IPS-20b (cell line): ENCODE measurements around the gene NDE1.
"Not testable (repeated sequence)": the region's sequence is repeated elsewhere in the genome, so short reads cannot be mapped to it uniquely, and the experiment has no call there.

Experiments
- H3K27ac ChIP-seq: one replicate; pipeline ENCODE4 v1.5.1; 2013; ENCODE audit warnings: low read length
- H3K27me3 ChIP-seq: 2 replicates; pipeline ENCODE4 v1.6.1; 2013; ENCODE audit warnings: mild to moderate bottlenecking, low read length, inconsistent platforms; ENCODE audit not compliant: insufficient read depth
- H3K36me3 ChIP-seq: 2 replicates; pipeline ENCODE4 v1.6.1; 2013; ENCODE audit warnings: low read depth, mild to moderate bottlenecking, inconsistent platforms, low read length, moderate library complexity; ENCODE audit not compliant: insufficient read depth
- H3K4me1 ChIP-seq: 2 replicates; pipeline ENCODE4 v1.6.1; 2013; ENCODE audit warnings: mild to moderate bottlenecking, control low read depth, inconsistent platforms, low read length, moderate library complexity; ENCODE audit not compliant: insufficient read depth
- H3K4me3 ChIP-seq: 2 replicates; pipeline ENCODE4 v1.5.1; 2013; ENCODE audit warnings: mild to moderate bottlenecking, low read length, inconsistent platforms
- H3K9ac ChIP-seq: 2 replicates; pipeline ENCODE4 v1.6.1; 2013; ENCODE audit warnings: low read depth, mild to moderate bottlenecking, inconsistent platforms, low read length, moderate library complexity
- H3K9me3 ChIP-seq: 2 replicates; pipeline ENCODE4 v1.6.1; 2013; ENCODE audit warnings: mild to moderate bottlenecking, low read depth, low read length, inconsistent platforms; ENCODE audit not compliant: insufficient read depth

Gene NDE1

DNA sequence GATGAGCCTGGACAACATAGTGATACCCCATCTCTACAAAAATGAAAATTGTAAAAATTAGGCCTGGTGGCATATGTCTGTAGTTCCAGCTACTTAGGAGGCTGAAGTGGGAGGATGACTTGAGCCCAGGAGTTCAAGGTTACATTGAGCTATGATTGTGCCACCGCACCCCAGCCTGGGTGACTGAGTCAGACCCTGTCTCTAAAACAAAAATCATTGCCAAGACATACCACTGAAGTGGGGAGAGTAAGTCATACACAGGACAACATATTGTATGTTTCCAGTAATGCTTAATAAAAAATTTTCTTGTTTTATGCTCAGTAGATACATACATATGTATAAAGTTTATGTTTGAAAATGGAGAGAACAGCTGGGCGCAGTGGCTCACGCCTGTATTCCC is 39.2 kb downstream of the NDE1 start:
- H3K27ac ChIP-seq, result no peak overlapping the region
- no peaks in the 10 kb centered on the region for H3K9me3 ChIP-seq
- H3K4me1 ChIP-seq, result no peaks in the 10 kb centered on the region
- no peaks in the 10 kb centered on the region for H3K27me3 ChIP-seq
- no peak overlapping the region for H3K4me3 ChIP-seq
- H3K36me3 ChIP-seq, result peaks cover 56% of the 10 kb centered on the region
- H3K9ac ChIP-seq, result no peak overlapping the region

DNA sequence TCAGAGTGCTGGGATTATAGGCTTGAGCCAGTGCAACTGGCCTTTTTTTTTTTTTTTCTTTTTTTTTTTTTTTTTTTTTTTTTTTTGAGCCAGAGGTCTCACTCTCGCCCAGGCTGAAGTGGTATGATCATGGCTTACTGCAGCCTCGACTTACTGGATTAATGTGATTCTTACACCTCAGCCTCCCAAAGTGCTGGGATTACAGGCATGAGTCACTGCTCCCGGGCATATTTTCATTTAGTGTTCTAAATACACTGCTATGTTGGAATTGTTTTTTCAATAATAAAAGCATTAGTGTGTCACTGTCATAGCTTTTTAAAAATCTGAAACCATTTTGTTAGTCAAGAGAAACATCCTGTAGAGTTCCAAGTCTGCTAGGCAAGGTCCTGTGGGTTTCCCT is 40.3 kb downstream of the NDE1 start:
- peaks cover 66% of the 10 kb centered on the region for H3K36me3 ChIP-seq
- H3K4me3 ChIP-seq, result no peak overlapping the region
- no peaks in the 10 kb centered on the region for H3K9me3 ChIP-seq
- no peaks in the 10 kb centered on the region for H3K27me3 ChIP-seq
- no peak overlapping the region for H3K27ac ChIP-seq
- no peaks in the 10 kb centered on the region for H3K4me1 ChIP-seq
- no peak overlapping the region for H3K9ac ChIP-seq

DNA sequence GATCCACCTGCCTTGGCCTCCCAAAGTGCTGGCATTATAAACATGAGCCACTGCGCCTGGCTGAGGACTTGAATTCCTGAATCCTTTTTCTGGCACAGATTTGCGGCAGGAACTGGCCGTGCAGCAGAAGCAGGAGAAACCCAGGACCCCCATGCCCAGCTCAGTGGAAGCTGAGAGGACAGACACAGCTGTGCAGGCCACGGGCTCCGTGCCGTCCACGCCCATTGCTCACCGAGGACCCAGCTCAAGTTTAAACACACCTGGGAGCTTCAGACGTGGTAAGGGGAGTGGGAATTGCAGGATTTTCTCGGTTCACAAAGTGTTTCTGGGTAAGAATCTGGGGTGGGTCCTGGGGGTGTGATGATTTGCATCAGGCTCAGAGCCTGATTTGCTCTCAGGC is 41.0 kb downstream of the NDE1 start:
- Histone ChIP-seq H3K9me3 (no peaks in the 10 kb centered on the region), H3K9ac (no peak overlapping the region; the same call in 1 of the 2 replicates), H3K4me3 (no peak overlapping the region), H3K27ac (no peak overlapping the region), H3K27me3 (no peaks in the 10 kb centered on the region), H3K4me1 (no peaks in the 10 kb centered on the region), H3K36me3 (peaks cover 68% of the 10 kb centered on the region)

GRCh38 chr16:15692508-15692907 is 42.5 kb downstream of the NDE1 start:
- H3K9me3 ChIP-seq, H3K27me3 ChIP-seq, H3K4me1 ChIP-seq, H3K27ac ChIP-seq, H3K4me3 ChIP-seq, H3K9ac ChIP-seq: not testable (repeated sequence)
- H3K36me3 ChIP-seq, result peaks cover 72% of the 10 kb centered on the region

DNA sequence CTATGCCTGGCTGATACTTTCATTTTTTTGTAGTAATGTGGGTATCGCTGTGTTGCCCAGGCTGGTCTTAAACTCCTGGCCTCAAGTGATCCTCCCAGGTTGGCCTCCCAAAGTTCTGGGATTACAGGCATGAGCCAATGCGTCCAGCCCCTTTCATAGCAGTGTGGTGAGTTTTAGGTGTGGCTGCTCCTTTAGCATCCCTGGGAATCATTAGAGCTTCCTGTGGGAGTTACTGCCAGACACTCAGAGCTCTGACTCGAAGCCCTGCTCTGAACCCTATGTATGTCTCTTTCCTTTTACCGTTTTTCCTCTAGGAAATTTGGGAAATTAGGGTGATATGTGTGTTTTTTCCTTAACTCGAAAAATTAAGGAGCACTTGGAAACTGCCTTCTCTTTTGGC is 44.5 kb downstream of the NDE1 start:
- Histone ChIP-seq H3K4me1 (no peaks in the 10 kb centered on the region), H3K4me3 (no peak overlapping the region), H3K27me3 (no peaks in the 10 kb centered on the region), H3K36me3 (peaks cover 69% of the 10 kb centered on the region), H3K9ac (no peak overlapping the region), H3K9me3 (no peaks in the 10 kb centered on the region), H3K27ac (no peak overlapping the region)

GRCh38 chr16:15699819-15700218 is 49.8 kb downstream of the NDE1 start:
- Histone ChIP-seq H3K27me3 (no peaks in the 10 kb centered on the region), H3K27ac (no peak overlapping the region), H3K9me3 (no peaks in the 10 kb centered on the region), H3K36me3 (peaks cover 61% of the 10 kb centered on the region), H3K4me1 (no peaks in the 10 kb centered on the region), H3K9ac (no peak overlapping the region), H3K4me3 (no peak overlapping the region)

DNA sequence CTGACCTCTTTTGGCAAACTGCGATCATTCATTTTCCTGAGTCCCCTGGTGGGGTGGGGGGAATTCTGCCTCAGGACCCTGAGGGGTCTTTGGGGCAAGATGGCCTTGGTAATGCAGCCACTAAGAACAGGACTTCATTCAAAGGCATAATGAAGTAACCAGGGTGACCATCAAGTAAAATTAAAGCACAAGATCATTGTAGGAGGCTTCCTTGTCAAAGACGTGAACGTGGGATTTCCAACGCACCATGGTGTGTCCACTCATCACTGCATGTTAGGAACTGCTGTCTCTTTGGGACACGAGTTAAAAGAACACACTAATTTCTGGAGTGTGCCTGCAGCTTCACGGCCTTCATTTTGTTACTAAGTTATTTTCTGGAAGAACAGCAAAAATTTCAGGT is 51.3 kb downstream of the NDE1 start:
- Histone ChIP-seq H3K36me3 (peaks cover 49% of the 10 kb centered on the region), H3K4me3 (no peak overlapping the region), H3K9ac (no peak overlapping the region)

DNA sequence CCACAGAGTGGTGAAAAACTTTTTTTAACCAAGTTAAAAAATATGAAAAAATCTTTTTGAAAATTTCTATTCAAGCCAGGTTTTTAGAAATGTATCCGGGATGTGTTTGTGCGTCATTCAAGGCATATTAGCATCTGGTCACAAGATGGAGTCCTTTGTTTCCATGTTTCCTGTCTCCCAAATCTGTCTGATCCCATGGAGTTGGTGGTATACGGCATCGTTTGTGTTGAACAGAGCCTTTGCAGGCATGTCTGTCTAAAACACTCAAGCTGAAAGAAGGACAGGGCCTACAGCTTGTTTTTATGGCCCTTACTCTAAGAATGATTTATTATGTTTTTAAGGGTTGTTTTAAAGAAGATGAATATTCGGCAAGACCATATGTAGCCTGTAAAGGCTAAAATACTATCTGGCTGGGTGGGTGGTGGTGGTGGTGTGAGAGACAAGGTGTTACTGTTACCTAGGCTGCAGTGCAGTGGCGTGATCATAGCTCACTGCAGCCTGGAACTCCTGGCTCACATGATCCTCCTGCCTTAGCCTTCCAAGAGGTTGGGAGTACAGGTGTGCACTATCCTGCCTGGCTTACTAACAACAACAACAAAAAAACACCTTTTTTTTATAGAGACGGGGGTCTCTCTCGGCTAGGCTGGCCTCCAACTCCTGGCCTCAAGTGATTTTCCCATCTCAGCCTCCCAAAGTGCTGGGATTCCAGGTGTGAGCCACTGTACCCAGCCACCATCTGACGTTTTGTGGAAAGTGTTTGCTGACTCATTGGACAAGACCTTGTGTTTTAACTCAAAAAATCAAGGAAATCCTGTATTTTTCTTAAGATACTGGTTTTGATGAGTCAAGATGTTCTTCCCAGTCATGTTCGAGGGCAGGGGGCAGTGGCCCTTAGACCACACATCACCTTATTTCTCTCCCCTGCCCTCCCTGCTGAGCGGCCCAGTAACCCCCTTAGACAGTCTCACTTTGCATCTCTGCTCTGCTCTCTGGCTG is 52.2 kb downstream of the NDE1 start:
- no peak overlapping the region for H3K9ac ChIP-seq
- peaks cover 40% of the 10 kb centered on the region for H3K36me3 ChIP-seq
- H3K4me1 ChIP-seq, result no peaks in the 10 kb centered on the region
- H3K9me3 ChIP-seq, result no peaks in the 10 kb centered on the region
- H3K27ac ChIP-seq, result no peak overlapping the region
- H3K4me3 ChIP-seq, result no peak overlapping the region
- no peaks in the 10 kb centered on the region for H3K27me3 ChIP-seq

More for the DNA sequence above, 51.3 kb downstream of the NDE1 start:
- Histone ChIP-seq H3K27ac (no peak overlapping the region), H3K9me3 (no peaks in the 10 kb centered on the region), H3K4me1 (no peaks in the 10 kb centered on the region), H3K27me3 (no peaks in the 10 kb centered on the region)

DNA sequence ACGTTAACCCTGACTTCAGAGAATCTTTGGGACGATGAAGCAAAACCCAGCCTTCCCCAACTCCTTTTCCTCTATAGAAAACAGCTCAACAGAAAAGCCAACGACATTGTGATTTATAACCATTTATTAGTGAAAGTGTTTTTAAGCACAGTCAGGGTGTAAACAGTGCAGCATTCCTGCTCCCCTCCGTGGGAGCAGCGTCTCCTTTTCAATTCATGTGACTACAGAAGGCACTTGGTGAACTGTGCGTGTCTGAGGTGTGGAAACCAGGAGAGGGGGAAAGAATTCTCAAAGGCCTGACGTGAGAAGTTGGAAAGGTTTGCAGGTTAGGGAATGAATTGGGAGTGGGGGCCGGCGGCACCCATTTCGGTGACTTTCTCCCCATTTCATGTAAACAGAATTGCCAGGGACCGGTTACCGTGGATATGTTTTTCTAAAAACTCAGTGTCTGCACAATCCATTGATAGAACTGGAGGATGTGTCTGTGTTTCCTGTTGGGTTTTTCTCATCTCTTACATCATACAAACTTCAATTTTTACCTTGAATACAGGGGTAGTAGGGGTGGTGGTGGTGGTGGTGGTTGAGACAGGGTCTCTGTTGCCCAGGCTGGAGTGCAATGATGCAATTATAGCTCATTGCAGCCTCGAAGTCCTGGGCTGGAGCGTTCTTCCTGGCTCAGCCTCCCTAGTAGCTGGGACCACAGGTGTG is 53.1 kb downstream of the NDE1 start:
- Histone ChIP-seq H3K9ac (no peak overlapping the region), H3K27me3 (no peaks in the 10 kb centered on the region), H3K36me3 (peaks cover 33% of the 10 kb centered on the region), H3K9me3 (no peaks in the 10 kb centered on the region), H3K4me3 (no peak overlapping the region), H3K4me1 (no peaks in the 10 kb centered on the region), H3K27ac (no peak overlapping the region)

GRCh38 chr16:15704545-15704987 is 54.5 kb downstream of the NDE1 start:
- Histone ChIP-seq H3K27me3 (no peaks in the 10 kb centered on the region), H3K4me3 (no peak overlapping the region), H3K9me3 (no peaks in the 10 kb centered on the region), H3K9ac (no peak overlapping the region), H3K36me3 (peaks cover 23% of the 10 kb centered on the region), H3K4me1 (no peaks in the 10 kb centered on the region), H3K27ac (no peak overlapping the region)

DNA sequence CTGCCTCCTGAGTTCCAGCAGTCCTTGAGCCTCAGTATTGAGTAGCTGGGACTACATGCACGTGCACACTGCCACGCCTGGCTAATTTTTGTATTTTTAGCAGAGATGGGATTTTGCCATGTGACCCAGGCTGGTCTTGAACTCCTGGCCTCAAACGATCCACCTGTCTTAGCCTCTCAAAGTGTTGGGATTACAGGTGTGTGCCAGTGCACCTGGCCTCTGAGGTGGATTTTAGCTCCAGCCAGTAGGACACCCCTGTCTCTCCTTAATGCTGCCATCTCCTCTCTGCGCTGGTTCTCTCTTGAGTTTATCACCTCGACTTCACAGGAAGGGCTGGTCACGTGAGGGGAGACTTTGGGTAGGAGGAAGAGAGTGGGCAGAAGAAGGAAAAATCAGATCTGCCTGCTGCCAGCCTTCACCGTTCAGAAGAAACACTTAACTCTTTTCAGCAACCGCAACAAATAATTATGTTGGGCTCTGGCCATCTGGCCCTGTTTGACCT is 55.1 kb downstream of the NDE1 start:
- peaks cover 18% of the 10 kb centered on the region for H3K36me3 ChIP-seq
- no peak overlapping the region for H3K27ac ChIP-seq
- H3K9ac ChIP-seq, result no peak overlapping the region
- no peaks in the 10 kb centered on the region for H3K9me3 ChIP-seq
- H3K4me3 ChIP-seq, result no peak overlapping the region
- no peaks in the 10 kb centered on the region for H3K27me3 ChIP-seq
- H3K4me1 ChIP-seq, result no peaks in the 10 kb centered on the region
